NCI-H748 treated with DMSO at 0.1 percent for 48 hours (cell line): Measurements from ENCODE around the gene XKR7.
"Not testable (repeated sequence)": the region's sequence is repeated elsewhere in the genome, so short reads cannot be mapped to it uniquely, and the experiment has no call there.

Source experiments
- DNase-seq: peaks from one replicate; lab custom pipeline; 2025; lab: John Stamatoyannopoulos, UW

The XKR7 gene

DNA sequence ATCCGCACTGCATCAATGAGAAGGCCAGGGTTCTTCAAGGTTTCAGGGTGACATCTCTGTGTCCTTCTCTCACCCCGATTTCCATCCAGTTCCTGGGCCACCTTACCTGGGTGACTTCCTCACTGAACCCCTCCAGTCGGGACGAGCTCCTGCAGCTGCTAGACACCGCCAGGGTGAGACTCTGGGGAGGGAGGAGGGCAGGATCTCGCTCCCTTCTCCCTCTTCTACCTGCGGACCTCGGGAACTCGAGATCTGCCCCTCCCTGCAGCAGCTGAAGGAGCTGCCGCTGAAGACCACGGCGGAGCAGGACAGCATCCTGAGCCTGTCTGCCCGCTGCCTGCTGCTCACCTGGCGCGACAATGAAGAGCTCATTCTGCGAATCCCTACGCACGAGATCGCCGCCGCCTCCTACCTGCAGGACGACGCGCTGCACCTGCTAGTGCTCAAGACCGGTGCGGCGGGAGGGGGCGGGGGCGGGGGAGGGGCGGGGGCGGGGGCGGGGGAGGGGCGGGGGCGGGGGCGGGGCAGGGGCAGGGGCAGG is 49.8 kb downstream of the XKR7 start:
- DNase-seq, result peak; percentile 89

- DNase-seq, result peak; percentile 90
Measured at GRCh38 chr20:32018269-32019155, 50.6 kb downstream of the XKR7 start.

GRCh38 chr20:32019156-32019510 is 51.2 kb downstream of the XKR7 start:
- DNase-seq, result peak; percentile 38

DNA sequence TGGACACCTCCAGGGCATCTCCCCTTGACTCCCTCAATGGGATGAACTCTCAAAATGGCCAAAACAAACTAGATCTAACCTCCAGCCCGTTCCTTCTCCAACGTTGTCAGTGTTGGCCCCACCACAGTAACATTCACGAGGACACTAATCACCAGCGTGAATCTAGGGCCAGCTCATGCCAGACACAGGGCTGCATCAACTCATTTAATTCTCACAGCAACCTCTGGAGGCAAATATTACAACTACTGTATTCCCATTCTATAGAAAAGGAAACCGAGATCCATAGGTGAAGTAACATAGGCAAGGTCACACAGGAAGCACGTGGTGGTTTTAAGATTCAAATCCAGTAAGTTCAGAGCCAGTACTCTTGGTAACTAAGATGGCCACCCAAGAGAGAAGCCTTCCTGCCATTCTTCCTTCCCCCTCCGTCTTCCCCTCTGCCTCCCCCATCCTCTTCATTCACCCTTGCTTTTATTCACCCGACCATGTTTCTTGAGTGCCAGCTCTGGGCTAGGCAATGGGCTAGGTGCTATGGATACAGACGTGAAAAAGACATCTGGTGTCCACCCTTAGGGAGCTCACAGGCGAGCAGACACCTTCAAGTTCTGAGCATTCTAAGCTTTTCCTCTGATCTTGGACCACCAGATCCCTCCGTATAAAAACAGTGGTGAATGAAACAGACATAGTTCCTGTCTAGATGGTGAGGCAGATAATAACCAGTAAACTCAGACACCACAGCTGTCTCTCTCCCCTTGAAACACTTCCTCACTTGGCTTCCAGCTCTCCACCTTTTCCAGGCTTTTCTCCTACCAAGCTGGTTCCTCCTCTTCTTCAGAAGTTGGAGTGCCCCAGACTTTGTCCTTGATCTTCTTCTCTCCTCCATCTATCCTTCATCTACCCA is 51.9 kb downstream of the XKR7 start:
- DNase-seq, result no peak

DNA sequence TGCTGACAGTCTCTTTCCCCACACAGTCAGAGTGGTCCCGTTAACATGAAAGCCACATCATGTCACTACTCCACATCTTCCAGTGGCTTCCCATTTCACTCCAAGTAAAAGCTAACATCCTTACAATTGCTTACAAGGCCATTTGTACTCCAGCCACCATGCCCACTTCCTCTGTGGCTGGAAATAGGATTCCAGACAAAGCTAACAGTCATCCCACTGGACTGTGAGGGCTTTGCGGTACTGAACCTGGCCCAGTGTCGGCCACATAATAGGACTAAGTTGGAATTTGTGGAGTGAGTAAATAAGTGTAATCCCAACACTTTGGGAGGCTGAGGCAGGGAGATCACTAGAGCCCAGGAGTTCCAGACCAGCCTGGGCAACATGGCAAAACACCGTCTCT is 53.1 kb downstream of the XKR7 start:
- DNase-seq, result no peak

GRCh38 chr20:32024683-32025295 is 56.8 kb downstream of the XKR7 start:
- DNase-seq, result no peak

DNA sequence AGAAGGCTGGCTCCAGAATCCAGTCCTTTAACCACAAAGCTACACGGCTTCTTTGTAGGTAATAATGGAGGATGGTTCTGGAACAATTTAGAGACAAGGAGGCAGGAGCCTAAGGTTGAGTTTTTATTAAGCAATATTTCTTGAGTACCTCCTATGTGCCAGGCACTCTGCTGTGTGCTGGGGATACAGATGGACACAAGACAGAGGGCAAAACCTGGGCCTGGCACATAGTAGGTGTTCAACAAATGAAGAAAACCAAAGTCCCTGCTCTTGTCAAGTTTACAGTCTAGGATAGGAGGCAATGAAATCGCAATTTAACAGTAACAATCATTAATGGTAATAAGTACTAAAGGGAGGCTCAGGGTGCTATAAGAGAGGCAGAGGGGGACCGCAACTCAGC is 59.7 kb downstream of the XKR7 start:
- DNase-seq, result no peak

- no peak for DNase-seq
Measured at GRCh38 chr20:32028647-32029372, 60.9 kb downstream of the XKR7 start.

- DNase-seq, result no peak
Measured at GRCh38 chr20:32029561-32029960, 61.6 kb downstream of the XKR7 start.

- DNase-seq, result peak; percentile 33
Measured at GRCh38 chr20:32031007-32031958, 63.3 kb downstream of the XKR7 start.

- DNase-seq, result no peak
Measured at GRCh38 chr20:32033316-32033715, 65.4 kb downstream of the XKR7 start.

GRCh38 chr20:32033721-32034120 is 65.8 kb downstream of the XKR7 start:
- DNase-seq, result not testable (repeated sequence)

GRCh38 chr20:32034581-32035425 is 66.9 kb downstream of the XKR7 start:
- DNase-seq, result no peak

DNA sequence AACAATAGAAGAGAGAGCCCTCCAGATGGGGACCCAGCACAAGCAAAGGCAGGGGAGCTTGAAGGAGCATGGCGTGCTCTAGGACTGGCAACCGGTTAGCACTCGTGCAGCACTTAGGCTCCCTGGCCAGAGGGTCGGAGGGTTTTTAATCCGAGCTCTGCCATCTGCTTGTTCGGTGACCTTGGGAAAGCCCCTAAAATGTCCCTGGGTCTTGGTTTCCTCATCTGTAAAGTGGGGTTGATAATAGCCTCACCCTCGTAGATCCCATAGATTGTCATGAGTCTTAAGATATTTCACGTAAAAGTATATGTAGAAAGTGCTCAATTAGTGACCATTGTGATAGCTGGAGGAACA is 67.5 kb downstream of the XKR7 start:
- no peak for DNase-seq

GRCh38 chr20:32036252-32036651 is 68.3 kb downstream of the XKR7 start:
- no peak for DNase-seq

DNA sequence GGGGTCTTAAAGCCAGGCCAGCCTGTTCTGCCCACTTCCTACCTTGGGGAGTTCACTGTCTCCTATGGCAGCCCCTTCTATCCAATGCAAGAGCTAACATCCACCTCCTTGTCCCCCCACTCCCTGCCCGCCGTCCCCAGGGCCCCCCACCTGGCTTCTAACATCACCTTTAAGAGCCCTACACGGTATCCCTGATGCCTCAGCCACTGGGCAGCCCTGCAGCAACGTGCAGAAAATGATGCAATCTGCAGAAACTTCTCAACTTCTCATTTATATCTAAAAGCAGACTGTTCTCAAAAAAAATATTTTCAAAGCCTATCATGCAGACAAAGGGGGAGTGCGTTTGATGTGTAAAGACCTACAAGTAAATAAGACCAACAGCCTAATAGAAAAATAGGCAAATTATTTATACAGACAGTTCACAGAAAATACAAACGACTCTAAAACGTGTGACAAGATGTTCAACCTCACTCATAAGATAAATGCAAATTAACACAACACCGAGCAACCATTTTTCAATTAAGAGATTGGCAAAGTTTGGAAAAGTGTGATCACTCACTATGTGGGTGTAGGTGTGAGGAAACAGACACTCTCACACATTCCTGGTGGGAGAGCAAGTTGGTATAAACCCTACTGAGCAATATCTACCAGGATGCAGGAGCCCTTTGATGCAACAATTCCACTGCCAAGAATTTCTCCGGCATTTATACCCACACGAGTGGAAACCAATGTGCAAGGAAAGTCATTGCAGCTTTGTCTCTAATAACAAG is 69.0 kb downstream of the XKR7 start:
- no peak for DNase-seq

- DNase-seq, result no peak
Measured at GRCh38 chr20:32037929-32038328, 70.0 kb downstream of the XKR7 start.

GRCh38 chr20:32040142-32040953 is 72.4 kb downstream of the XKR7 start:
- DNase-seq, result no peak
